Kasumi-1 (cell line): ENCODE results near the gene CEP350.

Source experiments
- DNase-seq, 2 experiments: peaks; one replicate each; lab custom pipeline; 2025; lab: John Stamatoyannopoulos, UW

The CEP350 gene, protein sequence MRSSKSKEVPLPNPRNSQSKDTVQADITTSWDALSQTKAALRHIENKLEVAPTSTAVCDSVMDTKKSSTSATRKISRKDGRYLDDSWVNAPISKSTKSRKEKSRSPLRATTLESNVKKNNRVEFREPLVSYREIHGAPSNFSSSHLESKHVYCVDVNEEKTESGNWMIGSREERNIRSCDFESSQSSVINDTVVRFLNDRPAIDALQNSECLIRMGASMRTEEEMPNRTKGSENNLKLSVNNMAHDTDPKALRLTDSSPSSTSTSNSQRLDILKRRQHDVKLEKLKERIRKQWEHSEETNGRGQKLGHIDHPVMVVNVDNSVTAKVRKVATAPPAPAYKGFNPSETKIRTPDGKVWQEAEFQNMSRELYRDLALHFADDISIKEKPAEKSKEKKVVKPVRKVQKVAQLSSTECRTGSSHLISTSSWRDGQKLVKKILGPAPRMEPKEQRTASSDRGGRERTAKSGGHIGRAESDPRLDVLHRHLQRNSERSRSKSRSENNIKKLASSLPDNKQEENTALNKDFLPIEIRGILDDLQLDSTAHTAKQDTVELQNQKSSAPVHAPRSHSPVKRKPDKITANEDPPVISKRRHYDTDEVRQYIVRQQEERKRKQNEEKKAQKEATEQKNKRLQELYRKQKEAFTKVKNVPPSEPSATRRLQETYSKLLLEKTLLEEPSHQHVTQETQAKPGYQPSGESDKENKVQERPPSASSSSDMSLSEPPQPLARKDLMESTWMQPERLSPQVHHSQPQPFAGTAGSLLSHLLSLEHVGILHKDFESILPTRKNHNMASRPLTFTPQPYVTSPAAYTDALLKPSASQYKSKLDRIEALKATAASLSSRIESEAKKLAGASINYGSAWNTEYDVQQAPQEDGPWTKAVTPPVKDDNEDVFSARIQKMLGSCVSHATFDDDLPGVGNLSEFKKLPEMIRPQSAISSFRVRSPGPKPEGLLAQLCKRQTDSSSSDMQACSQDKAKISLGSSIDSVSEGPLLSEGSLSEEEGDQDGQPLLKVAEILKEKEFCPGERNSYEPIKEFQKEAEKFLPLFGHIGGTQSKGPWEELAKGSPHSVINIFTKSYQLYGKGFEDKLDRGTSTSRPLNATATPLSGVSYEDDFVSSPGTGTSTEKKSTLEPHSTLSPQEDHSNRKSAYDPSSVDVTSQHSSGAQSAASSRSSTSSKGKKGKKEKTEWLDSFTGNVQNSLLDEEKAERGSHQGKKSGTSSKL (N-terminal part only)

DNA sequence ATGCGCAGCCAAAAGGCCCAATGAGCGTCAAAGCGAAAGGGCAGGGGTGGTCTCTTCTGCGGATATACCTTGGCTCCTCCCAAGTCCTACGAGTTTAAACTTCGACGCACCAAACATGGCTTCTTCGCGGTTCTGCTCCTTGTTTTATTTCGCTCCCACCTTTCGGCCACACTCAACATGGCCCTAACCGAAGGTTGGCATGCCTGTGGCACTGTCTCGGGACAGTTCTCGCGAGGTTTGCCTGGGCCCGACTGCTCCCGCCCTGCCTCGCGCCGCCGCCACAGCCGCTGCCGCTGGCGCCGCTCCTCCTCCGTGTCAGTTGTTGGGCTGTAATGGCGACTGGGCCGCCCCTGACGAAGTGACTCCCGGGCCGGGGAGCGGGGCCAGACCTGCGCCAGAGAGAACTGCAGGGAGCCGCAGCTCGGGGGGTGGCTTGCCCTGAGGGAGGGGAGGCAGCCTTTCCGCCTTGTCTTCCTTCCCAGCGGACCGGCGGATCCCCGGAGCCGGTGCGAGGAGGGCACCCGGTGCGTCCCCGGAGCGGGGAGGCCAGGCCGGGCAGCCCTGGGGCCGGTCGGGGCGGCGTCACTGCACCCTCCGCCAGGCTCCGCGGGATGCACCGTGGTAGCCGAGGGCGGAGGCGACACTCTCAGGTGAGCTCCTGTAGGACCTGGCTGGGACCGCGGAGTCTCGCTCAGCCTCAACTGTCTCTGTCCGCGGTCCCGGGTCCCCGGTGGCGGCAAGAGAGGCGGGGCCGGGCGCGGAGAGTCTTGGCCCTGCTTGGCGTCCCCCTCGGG, at the start of gene CEP350:
TSS of gene CEP350 (plus strand) at position 318 of the 794 bp plus-strand sequence. CDS start 31,372 bp downstream, outside the sequence.
- DNase-seq = peak; percentile 99

GRCh38 chr1:179910934-179911333, 43.7 kb upstream of the CEP350 start:
- peak; percentile 74 to 75 for DNase-seq

DNA sequence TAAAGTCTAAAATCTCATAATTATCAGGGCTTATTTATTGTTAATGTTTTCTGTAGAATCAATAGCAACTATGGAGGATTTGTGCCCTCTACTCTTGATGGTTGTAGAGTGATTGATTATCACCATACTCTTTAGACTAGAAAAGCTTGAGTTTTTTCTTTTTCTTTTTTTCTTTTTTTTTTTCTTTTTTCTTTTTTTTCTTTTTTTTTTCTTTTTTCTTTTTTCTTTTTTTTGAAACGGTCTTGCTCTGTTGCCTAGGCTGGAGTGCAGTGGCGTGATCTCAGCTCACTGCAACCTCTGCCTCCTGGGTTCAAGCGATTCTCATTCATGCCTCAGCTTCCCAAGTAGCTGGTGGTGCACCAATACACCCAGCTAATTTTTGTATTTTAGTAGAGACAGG, 42.8 kb upstream of the CEP350 start:
- DNase-seq = no peak

GRCh38 chr1:179917601-179918429, 36.8 kb upstream of the CEP350 start:
- DNase-seq = no peak

GRCh38 chr1:179921472-179921871, 33.1 kb upstream of the CEP350 start:
- DNase-seq = no peak

DNA sequence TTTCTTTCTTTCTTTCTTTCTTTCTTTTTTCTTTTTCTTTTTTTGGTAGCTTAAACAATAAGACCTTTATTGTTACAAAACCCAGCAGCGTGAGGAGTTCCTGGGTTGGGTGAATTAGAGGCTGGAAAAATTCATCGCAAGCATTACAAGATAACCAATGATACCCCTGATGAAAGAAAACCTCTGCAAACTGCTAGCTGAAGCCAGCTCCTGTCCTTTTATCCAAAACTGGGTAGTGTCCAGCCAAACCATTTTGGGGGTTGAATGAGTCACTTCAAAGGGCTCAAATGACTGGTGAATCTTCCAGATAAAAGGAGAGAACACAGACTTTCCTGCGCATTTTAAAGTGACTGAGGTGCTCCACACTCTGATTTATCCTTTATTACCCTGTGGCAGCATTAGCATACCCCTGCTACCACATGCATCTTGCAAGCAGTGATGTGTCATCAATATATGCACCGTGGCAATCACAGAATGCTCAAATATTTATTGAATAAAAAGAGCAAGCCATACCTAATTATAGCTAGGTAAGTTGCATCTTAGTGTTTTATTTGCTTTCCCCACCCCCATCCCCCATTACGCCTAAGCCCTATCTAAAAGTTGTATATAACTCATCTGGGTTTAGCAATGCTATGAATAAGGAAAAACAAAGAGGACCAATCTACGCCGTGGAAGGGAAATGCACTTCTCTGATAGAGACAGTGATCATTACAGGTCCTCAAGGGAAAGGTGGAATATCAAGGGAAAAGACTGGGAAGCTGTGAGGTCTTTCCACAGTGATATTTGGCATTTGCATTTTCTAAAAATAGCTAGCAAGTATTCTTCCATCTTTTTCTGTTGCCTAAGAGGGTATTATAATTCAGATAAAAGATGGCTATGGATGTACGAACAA, 32.4 kb upstream of the CEP350 start:
- DNase-seq = no peak

DNA sequence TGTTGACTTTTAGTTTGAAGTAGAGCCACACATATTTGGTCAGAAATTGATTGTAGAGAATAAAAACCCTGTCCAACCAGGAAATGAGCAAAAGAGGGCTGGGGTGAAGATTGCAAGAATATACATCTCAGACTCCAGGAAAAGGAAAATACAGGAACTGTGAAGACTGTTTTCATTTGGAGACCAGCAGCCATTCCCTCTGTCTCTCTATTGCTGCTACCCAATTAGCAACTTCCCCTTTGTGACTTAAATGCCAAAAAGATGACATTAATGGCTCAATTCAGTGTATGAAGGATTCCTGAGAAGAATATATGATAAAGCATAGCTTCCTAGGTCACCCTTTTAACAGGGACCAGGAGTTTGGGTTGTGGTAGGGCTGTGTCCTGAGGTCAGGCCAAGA, 31.6 kb upstream of the CEP350 start:
- peak; percentile 33 to 45 for DNase-seq

GRCh38 chr1:179924268-179924667, 30.3 kb upstream of the CEP350 start:
- no peak for DNase-seq

GRCh38 chr1:179925302-179925701, 29.3 kb upstream of the CEP350 start:
- no peak for DNase-seq

- no peak for DNase-seq
These were observed 28.4 kb upstream of the CEP350 start for GRCh38 chr1:179925922-179926849.

- no peak for DNase-seq
These were observed 27.8 kb upstream of the CEP350 start for GRCh38 chr1:179926850-179927205.

GRCh38 chr1:179929955-179930798, 24.4 kb upstream of the CEP350 start:
- no peak for DNase-seq

DNA sequence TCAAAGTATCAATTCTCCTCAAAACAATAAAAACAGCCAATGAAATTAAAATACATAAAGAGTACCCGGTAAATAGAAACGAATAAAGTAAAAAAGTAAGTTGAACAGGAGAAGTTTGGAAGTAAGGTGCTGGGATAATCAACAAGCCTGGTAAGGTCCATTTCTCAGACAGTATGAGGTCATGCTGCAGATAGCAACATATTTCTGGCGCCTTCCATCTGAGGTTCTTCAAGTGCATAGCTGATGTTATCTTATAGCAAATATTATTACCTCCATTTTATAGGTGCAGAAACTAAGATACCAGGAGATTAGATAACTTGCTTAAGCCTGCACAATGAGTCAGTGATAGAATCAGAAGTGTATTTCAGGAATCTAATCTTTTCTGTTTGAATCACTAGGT, 23.7 kb upstream of the CEP350 start:
- no peak for DNase-seq

- DNase-seq = no peak
These were observed 21.4 kb upstream of the CEP350 start for GRCh38 chr1:179933219-179933618.

- no peak for DNase-seq
These were observed 18.6 kb upstream of the CEP350 start for GRCh38 chr1:179935909-179936496.

DNA sequence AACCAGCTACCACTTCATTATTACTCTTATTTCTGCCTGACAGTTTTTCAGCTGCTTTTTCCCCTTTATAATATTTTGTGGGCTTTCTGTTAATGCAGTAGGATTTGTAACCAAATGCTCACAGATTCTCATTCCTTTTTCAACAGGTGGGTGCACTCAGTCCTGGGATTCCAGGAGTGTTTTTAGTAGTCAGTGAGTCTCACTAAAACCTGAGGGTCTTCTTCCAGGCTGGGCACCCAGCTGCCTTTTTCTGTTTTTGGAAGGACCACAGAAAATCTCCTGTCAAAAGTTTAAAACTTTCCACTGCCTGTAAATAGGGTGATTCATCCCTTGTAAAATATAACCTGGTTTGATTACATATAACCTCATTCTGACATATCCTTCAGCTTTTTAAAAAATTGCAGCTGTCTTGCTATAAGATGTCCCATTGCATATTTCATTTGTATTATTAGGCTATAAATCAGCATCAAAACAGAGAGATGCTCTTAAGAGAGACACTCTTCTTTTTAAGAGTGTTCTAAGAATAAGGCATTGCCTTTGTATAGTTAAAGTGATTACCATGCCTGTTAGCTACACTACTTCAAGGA, 16.8 kb upstream of the CEP350 start:
- no peak for DNase-seq

- peak in 1 of 2 experiments; percentile 7 for DNase-seq
These were observed 15.9 kb upstream of the CEP350 start for GRCh38 chr1:179938752-179939151.
